Measurements from ENCODE around the gene DNAJB2.

Gene DNAJB2

GRCh38 chr2:219279151-219279915, at the start of gene DNAJB2:
Gene DNAJB2, plus strand, starts transcription at chr2:219279366. Its CDS starts 468 bp downstream, at chr2:219279834.
- H3K4me3 ChIP-seq (ENCODE audit: low read depth, low read length, poor library complexity, severe bottlenecking) = peak within 1 kb of the TSS; percentile 79
- peak within 1 kb of the TSS; percentile 99 for H3K27ac ChIP-seq (ENCODE audit: low read depth, low read length, poor library complexity, severe bottlenecking)
- H3K79me2 ChIP-seq (ENCODE audit: insufficient read depth, low read length) = peaks cover 18% of the 10 kb centered on the region
- peaks cover 33% of the 10 kb centered on the region; the same call in 1 of the 2 replicates for H3K36me3 ChIP-seq (ENCODE audit: insufficient read depth, low read length)
- no peaks in the 10 kb centered on the region for H3K27me3 ChIP-seq (ENCODE audit: insufficient read depth, low read length)
- H3K9me2 ChIP-seq (ENCODE audit: low read depth, low read length) = no peaks in the 10 kb centered on the region
- H2AFZ ChIP-seq (ENCODE audit: low read length) = no peak within 1 kb of the TSS
- peak within 1 kb of the TSS; percentile 95 for H3K4me2 ChIP-seq (ENCODE audit: low read length)
- peaks cover 61% of the 10 kb centered on the region for H3K4me1 ChIP-seq (ENCODE audit: insufficient read depth, low read length, severe bottlenecking)
- TF ChIP-seq, protein P1, sequence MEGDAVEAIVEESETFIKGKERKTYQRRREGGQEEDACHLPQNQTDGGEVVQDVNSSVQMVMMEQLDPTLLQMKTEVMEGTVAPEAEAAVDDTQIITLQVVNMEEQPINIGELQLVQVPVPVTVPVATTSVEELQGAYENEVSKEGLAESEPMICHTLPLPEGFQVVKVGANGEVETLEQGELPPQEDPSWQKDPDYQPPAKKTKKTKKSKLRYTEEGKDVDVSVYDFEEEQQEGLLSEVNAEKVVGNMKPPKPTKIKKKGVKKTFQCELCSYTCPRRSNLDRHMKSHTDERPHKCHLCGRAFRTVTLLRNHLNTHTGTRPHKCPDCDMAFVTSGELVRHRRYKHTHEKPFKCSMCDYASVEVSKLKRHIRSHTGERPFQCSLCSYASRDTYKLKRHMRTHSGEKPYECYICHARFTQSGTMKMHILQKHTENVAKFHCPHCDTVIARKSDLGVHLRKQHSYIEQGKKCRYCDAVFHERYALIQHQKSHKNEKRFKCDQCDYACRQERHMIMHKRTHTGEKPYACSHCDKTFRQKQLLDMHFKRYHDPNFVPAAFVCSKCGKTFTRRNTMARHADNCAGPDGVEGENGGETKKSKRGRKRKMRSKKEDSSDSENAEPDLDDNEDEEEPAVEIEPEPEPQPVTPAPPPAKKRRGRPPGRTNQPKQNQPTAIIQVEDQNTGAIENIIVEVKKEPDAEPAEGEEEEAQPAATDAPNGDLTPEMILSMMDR (IDR thresholded peaks at IDR 0.05; ENCODE audit: low read length) = no peak
- no peak for TF ChIP-seq EZH2 (IDR thresholded peaks at IDR 0.05; ENCODE audit: borderline replicate concordance, low read length)
- H3F3A ChIP-seq (ENCODE audit: insufficient read depth, low read length) = no peaks in the 10 kb centered on the region
- H4K20me1 ChIP-seq (ENCODE audit: insufficient read depth, low read length) = no peaks in the 10 kb centered on the region
- peak within 1 kb of the TSS; percentile 90 for H3K9ac ChIP-seq (ENCODE audit: low read length)
- H3K9me3 ChIP-seq (ENCODE audit: low read length) = no peaks in the 10 kb centered on the region

- H3K27me3 ChIP-seq (ENCODE audit: insufficient read depth, low read length) = no peaks in the 10 kb centered on the region
- H3K4me1 ChIP-seq (ENCODE audit: insufficient read depth, low read length, severe bottlenecking) = peaks cover 24% of the 10 kb centered on the region
- H3K4me3 ChIP-seq (ENCODE audit: low read depth, low read length, poor library complexity, severe bottlenecking) = peak overlapping the region; percentile 87
- peaks cover 13% of the 10 kb centered on the region for H3K79me2 ChIP-seq (ENCODE audit: insufficient read depth, low read length)
- peak overlapping the region; percentile 73 for H3K4me2 ChIP-seq (ENCODE audit: low read length)
- H3K36me3 ChIP-seq (ENCODE audit: insufficient read depth, low read length) = peaks cover 57% of the 10 kb centered on the region
- H3F3A ChIP-seq (ENCODE audit: insufficient read depth, low read length) = no peaks in the 10 kb centered on the region
- TF ChIP-seq, protein P1 (IDR thresholded peaks at IDR 0.05; ENCODE audit: low read length) = no peak
- TF ChIP-seq EZH2 (IDR thresholded peaks at IDR 0.05; ENCODE audit: borderline replicate concordance, low read length) = no peak
- no peaks in the 10 kb centered on the region for H4K20me1 ChIP-seq (ENCODE audit: insufficient read depth, low read length)
- peak overlapping the region; percentile 75 for H3K27ac ChIP-seq (ENCODE audit: low read depth, low read length, poor library complexity, severe bottlenecking)
- H3K9me3 ChIP-seq (ENCODE audit: low read length) = no peaks in the 10 kb centered on the region
- no peaks in the 10 kb centered on the region for H3K9me2 ChIP-seq (ENCODE audit: low read depth, low read length)
- peak overlapping the region; percentile 85 for H3K9ac ChIP-seq (ENCODE audit: low read length)
- no peak overlapping the region for H2AFZ ChIP-seq (ENCODE audit: low read length)
Measured at GRCh38 chr2:219230059-219230540, 49.1 kb upstream of the DNAJB2 start.

DNA sequence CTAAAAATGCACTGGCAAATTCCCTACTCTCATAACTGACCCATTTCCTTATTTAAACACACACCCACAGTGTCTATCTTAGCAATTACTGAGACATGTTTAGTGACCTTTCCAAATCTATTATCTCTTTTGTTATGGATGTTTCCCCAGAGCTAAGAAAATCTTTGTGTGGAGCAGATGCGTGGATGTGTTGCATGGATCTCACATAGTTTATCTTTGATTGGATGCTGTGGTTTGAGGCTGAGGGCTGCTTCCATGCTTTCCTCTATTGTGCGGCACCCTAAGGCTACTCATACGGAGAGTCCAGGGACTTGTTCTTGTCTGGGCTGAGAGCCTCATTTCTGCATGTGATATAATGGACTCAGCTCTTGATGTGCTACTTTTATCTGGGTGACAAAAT, 44.8 kb upstream of the DNAJB2 start:
- Histone ChIP-seq H3K36me3 (ENCODE audit: insufficient read depth, low read length) (peaks cover 73% of the 10 kb centered on the region), H3K9ac (ENCODE audit: low read length) (no peak overlapping the region)

More for the DNA sequence above, 44.8 kb upstream of the DNAJB2 start:
- H3K27me3 ChIP-seq (ENCODE audit: insufficient read depth, low read length) = no peaks in the 10 kb centered on the region
- H3K9me2 ChIP-seq (ENCODE audit: low read depth, low read length) = no peaks in the 10 kb centered on the region
- peaks cover 9% of the 10 kb centered on the region for H3K4me1 ChIP-seq (ENCODE audit: insufficient read depth, low read length, severe bottlenecking)
- H3K27ac ChIP-seq (ENCODE audit: low read depth, low read length, poor library complexity, severe bottlenecking) = no peak overlapping the region
- H2AFZ ChIP-seq (ENCODE audit: low read length) = no peak overlapping the region
- no peaks in the 10 kb centered on the region for H3F3A ChIP-seq (ENCODE audit: insufficient read depth, low read length)
- H3K4me2 ChIP-seq (ENCODE audit: low read length) = no peak overlapping the region
- H3K9me3 ChIP-seq (ENCODE audit: low read length) = no peaks in the 10 kb centered on the region
- TF ChIP-seq, protein P1 (IDR thresholded peaks at IDR 0.05; ENCODE audit: low read length) = no peak
- TF ChIP-seq EZH2 (IDR thresholded peaks at IDR 0.05; ENCODE audit: borderline replicate concordance, low read length) = no peak
- H3K4me3 ChIP-seq (ENCODE audit: low read depth, low read length, poor library complexity, severe bottlenecking) = no peak overlapping the region
- H3K79me2 ChIP-seq (ENCODE audit: insufficient read depth, low read length) = no peaks in the 10 kb centered on the region
- H4K20me1 ChIP-seq (ENCODE audit: insufficient read depth, low read length) = no peaks in the 10 kb centered on the region
